GM18498 (cell line): ENCODE data around the gene ADCYAP1R1.

Source experiments
- ATAC-seq: cut with Tn5 transposase; IDR thresholded peaks from one replicate; pipeline ENCODE4 v1.9.1; 2021; ENCODE audit warnings: mild to moderate bottlenecking, moderate library complexity; ENCODE audit not compliant: unreplicated experiment

ADCYAP1R1 gene

GRCh38 chr7:31051598-31052486 lies at the start of gene ADCYAP1R1:
TSS of gene ADCYAP1R1 (plus strand) at chr7:31052308. CDS start at chr7:31063265, 10,957 bp downstream.
- no peak for ATAC-seq

GRCh38 chr7:31003097-31003496 lies 49.0 kb upstream of the ADCYAP1R1 start:
- ATAC-seq = no peak

- ATAC-seq = no peak
These were observed 48.4 kb upstream of the ADCYAP1R1 start for GRCh38 chr7:31003721-31004120.

GRCh38 chr7:31004393-31004792 lies 47.7 kb upstream of the ADCYAP1R1 start:
- no peak for ATAC-seq

- no peak for ATAC-seq
These were observed 45.3 kb upstream of the ADCYAP1R1 start for GRCh38 chr7:31006857-31007256.

- ATAC-seq = no peak
These were observed 44.5 kb upstream of the ADCYAP1R1 start for GRCh38 chr7:31007634-31008033.

- ATAC-seq = no peak
These were observed 37.3 kb upstream of the ADCYAP1R1 start for GRCh38 chr7:31014826-31015225.

- ATAC-seq = no peak
These were observed 35.0 kb upstream of the ADCYAP1R1 start for GRCh38 chr7:31017032-31017675.

GRCh38 chr7:31017721-31018120 lies 34.4 kb upstream of the ADCYAP1R1 start:
- no peak for ATAC-seq

GRCh38 chr7:31019509-31019908 lies 32.6 kb upstream of the ADCYAP1R1 start:
- no peak for ATAC-seq

- no peak for ATAC-seq
These were observed 31.9 kb upstream of the ADCYAP1R1 start for GRCh38 chr7:31020161-31020560.

GRCh38 chr7:31020652-31021051 lies 31.5 kb upstream of the ADCYAP1R1 start:
- no peak for ATAC-seq

- ATAC-seq = no peak
These were observed 30.0 kb upstream of the ADCYAP1R1 start for GRCh38 chr7:31022117-31022516.

- no peak for ATAC-seq
These were observed 29.4 kb upstream of the ADCYAP1R1 start for GRCh38 chr7:31022726-31023125.

GRCh38 chr7:31023877-31024276 lies 28.2 kb upstream of the ADCYAP1R1 start:
- ATAC-seq = no peak

GRCh38 chr7:31027161-31027965 lies 24.7 kb upstream of the ADCYAP1R1 start:
- ATAC-seq = no peak

- ATAC-seq = no peak
These were observed 24.1 kb upstream of the ADCYAP1R1 start for GRCh38 chr7:31028006-31028405.

GRCh38 chr7:31028417-31028992 lies 23.6 kb upstream of the ADCYAP1R1 start:
- no peak for ATAC-seq

- ATAC-seq = no peak
These were observed 22.7 kb upstream of the ADCYAP1R1 start for GRCh38 chr7:31029251-31030042.

GRCh38 chr7:31033674-31034300 lies 18.3 kb upstream of the ADCYAP1R1 start:
- no peak for ATAC-seq
